ENCODE data around the gene RPL27. TPM values are rescaled to one million over a fixed set of nuclear protein-coding genes. Genes with fewer than 3 reads are reported as not detected.

The RPL27 gene
- total and polyA plus RNA-seq, 2 of the 13 experiments (the other 11 are each of a cell fraction or from before 2014, with no cell fraction given): 1,585 to 5,840 TPM

GRCh38 chr17:42989141-42989540, 9.1 kb upstream of the RPL27 start (continued):
- TF ChIP-seq, protein P1, sequence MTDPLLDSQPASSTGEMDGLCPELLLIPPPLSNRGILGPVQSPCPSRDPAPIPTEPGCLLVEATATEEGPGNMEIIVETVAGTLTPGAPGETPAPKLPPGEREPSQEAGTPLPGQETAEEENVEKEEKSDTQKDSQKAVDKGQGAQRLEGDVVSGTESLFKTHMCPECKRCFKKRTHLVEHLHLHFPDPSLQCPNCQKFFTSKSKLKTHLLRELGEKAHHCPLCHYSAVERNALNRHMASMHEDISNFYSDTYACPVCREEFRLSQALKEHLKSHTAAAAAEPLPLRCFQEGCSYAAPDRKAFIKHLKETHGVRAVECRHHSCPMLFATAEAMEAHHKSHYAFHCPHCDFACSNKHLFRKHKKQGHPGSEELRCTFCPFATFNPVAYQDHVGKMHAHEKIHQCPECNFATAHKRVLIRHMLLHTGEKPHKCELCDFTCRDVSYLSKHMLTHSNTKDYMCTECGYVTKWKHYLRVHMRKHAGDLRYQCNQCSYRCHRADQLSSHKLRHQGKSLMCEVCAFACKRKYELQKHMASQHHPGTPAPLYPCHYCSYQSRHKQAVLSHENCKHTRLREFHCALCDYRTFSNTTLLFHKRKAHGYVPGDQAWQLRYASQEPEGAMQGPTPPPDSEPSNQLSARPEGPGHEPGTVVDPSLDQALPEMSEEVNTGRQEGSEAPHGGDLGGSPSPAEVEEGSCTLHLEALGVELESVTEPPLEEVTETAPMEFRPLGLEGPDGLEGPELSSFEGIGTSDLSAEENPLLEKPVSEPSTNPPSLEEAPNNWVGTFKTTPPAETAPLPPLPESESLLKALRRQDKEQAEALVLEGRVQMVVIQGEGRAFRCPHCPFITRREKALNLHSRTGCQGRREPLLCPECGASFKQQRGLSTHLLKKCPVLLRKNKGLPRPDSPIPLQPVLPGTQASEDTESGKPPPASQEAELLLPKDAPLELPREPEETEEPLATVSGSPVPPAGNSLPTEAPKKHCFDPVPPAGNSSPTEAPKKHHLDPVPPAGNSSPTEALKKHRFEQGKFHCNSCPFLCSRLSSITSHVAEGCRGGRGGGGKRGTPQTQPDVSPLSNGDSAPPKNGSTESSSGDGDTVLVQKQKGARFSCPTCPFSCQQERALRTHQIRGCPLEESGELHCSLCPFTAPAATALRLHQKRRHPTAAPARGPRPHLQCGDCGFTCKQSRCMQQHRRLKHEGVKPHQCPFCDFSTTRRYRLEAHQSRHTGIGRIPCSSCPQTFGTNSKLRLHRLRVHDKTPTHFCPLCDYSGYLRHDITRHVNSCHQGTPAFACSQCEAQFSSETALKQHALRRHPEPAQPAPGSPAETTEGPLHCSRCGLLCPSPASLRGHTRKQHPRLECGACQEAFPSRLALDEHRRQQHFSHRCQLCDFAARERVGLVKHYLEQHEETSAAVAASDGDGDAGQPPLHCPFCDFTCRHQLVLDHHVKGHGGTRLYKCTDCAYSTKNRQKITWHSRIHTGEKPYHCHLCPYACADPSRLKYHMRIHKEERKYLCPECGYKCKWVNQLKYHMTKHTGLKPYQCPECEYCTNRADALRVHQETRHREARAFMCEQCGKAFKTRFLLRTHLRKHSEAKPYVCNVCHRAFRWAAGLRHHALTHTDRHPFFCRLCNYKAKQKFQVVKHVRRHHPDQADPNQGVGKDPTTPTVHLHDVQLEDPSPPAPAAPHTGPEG (CRISPR knock-in tag; IDR thresholded peaks at IDR 0.05): no peak
- TF ChIP-seq FOXA3 (CRISPR knock-in tag; IDR thresholded peaks at IDR 0.05): no peak
- TF ChIP-seq ZBTB10 (CRISPR knock-in tag; IDR thresholded peaks at IDR 0.05; ENCODE audit: borderline replicate concordance): no peak
- TF ChIP-seq EZH2 (conservative IDR thresholded peaks at IDR 0.05; ENCODE audit: low read depth, low read length): no peak
- TF ChIP-seq ZBTB21 (CRISPR knock-in tag; IDR thresholded peaks at IDR 0.05): no peak
- TF ChIP-seq SP4 (CRISPR knock-in tag; IDR thresholded peaks at IDR 0.05): no peak

Measured in HepG2 (cell line).